NT2/D1 (cell line): ENCODE measurements around the gene FOXP3.

Source experiments
- DNase-seq: peaks from one replicate; pipeline ENCODE4 v3.0.0-alpha.2; 2011; ENCODE audit warnings: low read depth, low spot score
- H3K27me3 ChIP-seq: 2 replicates; pipeline ENCODE4 v1.6.0; 2011; ENCODE audit warnings: mild to moderate bottlenecking; ENCODE audit not compliant: insufficient read length, insufficient read depth
- H3K36me3 ChIP-seq: 2 replicates; pipeline ENCODE4 v1.6.1; 2011; ENCODE audit warnings: mild to moderate bottlenecking, low read length, mixed read lengths; ENCODE audit not compliant: insufficient read depth, insufficient read length
- H3K4me1 ChIP-seq: 2 replicates; pipeline ENCODE4 v1.5.1; 2011; ENCODE audit not compliant: insufficient read depth, insufficient read length
- H3K4me3 ChIP-seq: 2 replicates; pipeline ENCODE4 v1.5.1; 2011; ENCODE audit warnings: low read depth; ENCODE audit not compliant: insufficient read length
- H3K9ac ChIP-seq: 2 replicates; pipeline ENCODE4 v1.6.0; 2011; ENCODE audit warnings: low read depth; ENCODE audit not compliant: insufficient read length
- H3K9me3 ChIP-seq: 2 replicates; pipeline ENCODE4 v1.5.1; 2011; ENCODE audit warnings: mild to moderate bottlenecking, low read length; ENCODE audit not compliant: insufficient read depth
- SUZ12 ChIP-seq: IDR thresholded peaks from 2 replicates; pipeline ENCODE4 v1.6.1; 2011; ENCODE audit not compliant: insufficient read length, insufficient read depth; ENCODE audit errors: extremely low read depth
- YY1 ChIP-seq: IDR thresholded peaks from 2 replicates; pipeline ENCODE4 v1.6.1; 2011; ENCODE audit not compliant: insufficient read length, insufficient read depth
- ZNF274 ChIP-seq: IDR thresholded peaks from 2 replicates; pipeline ENCODE4 v1.6.1; 2011; ENCODE audit warnings: mild to moderate bottlenecking, low read depth, low read length

Gene FOXP3

DNA sequence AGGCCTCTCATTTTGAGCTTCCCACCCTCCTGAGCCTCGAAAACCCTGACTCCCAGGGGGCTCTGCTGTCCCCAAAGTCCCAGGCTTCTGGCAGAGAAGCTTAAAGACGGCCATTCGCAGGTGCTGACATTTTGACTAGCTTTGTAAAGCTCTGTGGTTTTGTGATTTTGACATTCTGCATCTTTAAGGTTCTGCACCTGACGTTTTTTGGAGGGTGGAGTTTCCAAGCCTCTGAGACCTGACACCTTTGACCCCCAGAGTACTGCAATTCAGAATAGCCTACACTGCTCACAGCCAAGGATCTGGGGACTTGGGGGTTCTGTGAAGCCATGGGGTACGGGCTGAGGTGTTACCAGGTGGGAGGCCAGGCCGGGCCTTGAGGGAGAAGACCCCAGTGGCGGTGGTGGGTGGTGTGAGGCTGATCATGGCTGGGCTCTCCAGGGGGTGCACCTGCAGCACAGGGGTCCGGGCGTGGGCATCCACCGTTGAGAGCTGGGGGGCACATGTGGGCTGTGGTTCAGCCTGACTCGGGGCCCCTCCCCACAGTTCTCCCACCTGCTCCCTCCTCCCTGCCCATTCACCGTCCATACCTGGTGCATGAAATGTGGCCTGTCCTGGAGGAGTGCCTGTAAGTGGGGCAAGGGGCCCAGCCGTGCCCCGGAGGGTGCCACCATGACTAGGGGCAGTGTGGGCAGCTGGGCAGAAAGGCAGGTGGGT, 7.3 kb downstream of the FOXP3 start:
- Histone ChIP-seq H3K9ac (no peak overlapping the region), H3K9me3 (no peaks in the 10 kb centered on the region; the same call in 1 of the 2 replicates), H3K4me1 (peaks cover 4% of the 10 kb centered on the region), H3K4me3 (no peak overlapping the region), H3K27me3 (no peaks in the 10 kb centered on the region), H3K36me3 (peaks cover 4% of the 10 kb centered on the region)
- DNase-seq, result no peak
- TF ChIP-seq ZNF274 (no peak), YY1 (no peak), SUZ12 (no peak)

DNA sequence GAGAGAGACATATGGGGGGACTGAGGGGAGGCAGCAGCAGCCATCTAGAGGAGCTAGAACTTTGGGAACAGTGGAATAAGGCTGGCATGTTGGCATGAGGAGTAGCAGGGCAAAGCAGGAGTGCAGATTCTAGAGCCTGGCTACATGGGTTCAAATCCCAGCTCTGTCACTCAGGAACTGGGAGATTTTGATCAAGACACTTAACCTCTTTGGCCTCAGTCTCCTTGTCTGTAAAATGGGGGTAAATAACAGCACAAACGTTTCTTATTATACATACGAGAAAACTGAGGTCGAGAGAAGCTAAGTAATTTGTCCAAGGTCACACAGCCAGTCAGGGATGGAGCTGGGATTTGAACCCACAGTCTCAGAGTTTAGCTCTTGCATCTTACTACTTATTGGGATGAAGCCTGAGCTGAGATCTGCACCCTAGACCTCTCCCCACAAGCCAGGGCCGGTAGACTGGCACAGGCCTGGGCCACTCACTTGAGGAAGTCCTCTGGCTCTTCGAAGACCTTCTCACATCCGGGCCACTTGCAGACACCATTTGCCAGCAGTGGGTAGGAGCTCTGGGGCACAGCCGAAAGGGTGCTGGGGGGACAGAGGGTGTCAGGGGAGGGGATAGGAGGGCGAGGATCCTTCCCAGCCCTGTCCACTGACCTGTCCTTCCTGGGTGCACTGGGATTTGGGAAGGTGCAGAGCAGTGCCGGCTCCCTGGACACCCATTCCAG, 8.1 kb downstream of the FOXP3 start:
- TF ChIP-seq ZNF274, result no peak
- no peak for TF ChIP-seq YY1
- TF ChIP-seq SUZ12, result no peak
- Histone ChIP-seq H3K4me3 (no peak overlapping the region), H3K9ac (no peak overlapping the region)

DNA sequence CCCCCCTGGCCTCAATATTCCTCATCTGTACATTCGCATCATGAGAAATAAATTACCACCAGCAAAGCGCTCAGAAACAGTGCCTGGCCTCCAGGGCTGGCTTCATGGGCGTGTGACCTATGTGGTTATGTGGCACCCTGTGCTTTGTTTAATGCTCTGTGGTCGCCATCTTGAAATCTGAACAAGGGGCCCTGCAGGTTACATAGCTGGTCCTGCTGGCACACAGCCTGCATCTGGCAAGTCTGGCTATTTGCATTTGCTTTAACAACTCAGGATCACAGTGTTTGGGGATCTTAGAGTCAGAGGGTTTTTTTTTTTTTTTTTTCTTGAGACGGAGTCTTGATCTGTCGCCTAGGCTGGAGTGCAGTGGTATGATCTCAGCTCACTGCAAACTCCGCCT, 9.9 kb downstream of the FOXP3 start:
- H3K4me1 ChIP-seq, result peaks cover 7% of the 10 kb centered on the region
- H3K9me3 ChIP-seq, result no peaks in the 10 kb centered on the region
- no peaks in the 10 kb centered on the region for H3K27me3 ChIP-seq
- no peak overlapping the region for H3K9ac ChIP-seq
- no peak overlapping the region for H3K4me3 ChIP-seq
- TF ChIP-seq YY1 (no peak), ZNF274 (no peak), SUZ12 (no peak)
- peaks cover 15% of the 10 kb centered on the region for H3K36me3 ChIP-seq
- DNase-seq, result no peak

More for the DNA sequence above, 8.1 kb downstream of the FOXP3 start:
- H3K36me3 ChIP-seq, result peaks cover 5% of the 10 kb centered on the region
- peaks cover 4% of the 10 kb centered on the region for H3K4me1 ChIP-seq
- no peaks in the 10 kb centered on the region for H3K27me3 ChIP-seq
- no peak for DNase-seq
- H3K9me3 ChIP-seq, result no peaks in the 10 kb centered on the region; the same call in 1 of the 2 replicates

DNA sequence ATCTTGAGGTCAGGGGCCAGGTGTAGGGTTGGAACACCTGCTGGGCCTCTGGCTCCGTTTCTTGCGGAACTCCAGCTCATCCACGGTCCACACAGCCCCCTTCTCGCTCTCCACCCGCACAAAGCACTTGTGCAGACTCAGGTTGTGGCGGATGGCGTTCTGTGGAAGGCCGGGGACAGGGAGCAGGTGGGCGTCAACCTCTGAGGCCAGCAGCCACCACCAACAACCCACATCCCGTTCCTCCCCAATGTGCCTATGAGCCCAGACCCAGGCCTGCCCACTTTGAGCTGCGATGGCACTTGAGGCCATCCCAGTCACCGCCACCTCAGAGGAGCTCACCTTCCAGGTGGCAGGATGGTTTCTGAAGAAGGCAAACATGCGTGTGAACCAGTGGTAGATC, 13.2 kb downstream of the FOXP3 start:
- peaks cover 43% of the 10 kb centered on the region for H3K36me3 ChIP-seq
- peaks cover 3% of the 10 kb centered on the region for H3K4me1 ChIP-seq
- H3K9me3 ChIP-seq, result no peaks in the 10 kb centered on the region
- TF ChIP-seq ZNF274 (no peak), SUZ12 (no peak), YY1 (no peak)
- no peak overlapping the region for H3K4me3 ChIP-seq
- no peak for DNase-seq
- no peak overlapping the region for H3K9ac ChIP-seq
- no peaks in the 10 kb centered on the region for H3K27me3 ChIP-seq

DNA sequence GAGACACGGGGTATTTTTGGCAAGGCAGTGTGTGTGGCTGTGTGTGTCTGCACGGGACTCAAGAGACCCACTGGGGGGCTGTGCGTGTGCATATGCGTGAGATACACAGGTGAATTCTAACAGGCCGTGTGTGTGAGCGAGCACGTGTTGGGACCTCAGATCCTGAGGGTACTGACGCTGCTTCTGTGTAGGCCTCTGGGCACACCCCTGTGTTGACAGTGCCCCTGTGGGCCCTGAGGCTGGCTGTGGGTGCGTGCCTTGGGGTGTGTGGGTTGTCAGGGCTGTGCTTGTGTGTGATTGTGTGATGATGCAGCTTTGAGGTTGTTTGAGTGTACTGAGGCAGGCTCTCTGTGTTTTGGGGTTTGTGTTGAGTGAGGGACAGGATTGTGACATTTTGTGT, 13.9 kb downstream of the FOXP3 start:
- Histone ChIP-seq H3K4me1 (peaks cover 3% of the 10 kb centered on the region), H3K36me3 (peaks cover 46% of the 10 kb centered on the region), H3K9ac (no peak overlapping the region), H3K9me3 (no peaks in the 10 kb centered on the region), H3K4me3 (no peak overlapping the region), H3K27me3 (no peaks in the 10 kb centered on the region)
- TF ChIP-seq YY1, result no peak
- no peak for TF ChIP-seq ZNF274
- no peak for TF ChIP-seq SUZ12
- no peak for DNase-seq

DNA sequence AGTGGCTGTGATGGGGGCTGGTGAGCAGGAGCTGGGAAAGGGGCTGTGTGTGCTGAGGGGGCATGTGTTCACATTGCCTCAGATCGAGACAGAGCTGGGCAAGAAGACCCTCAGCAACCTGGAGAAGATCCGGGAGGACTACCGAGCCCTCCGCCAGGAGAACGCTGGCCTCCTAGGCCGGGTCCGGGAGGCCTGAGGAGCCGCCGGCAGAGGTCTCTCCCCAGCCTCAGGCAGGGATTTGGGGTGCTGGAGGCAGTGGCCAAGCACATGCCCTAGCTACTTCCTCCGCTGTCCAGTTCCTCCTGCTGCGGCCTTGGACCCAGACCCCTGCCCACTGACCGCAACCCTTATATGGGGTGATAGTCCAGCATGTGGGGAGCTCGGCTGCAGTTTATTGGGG, 14.4 kb downstream of the FOXP3 start:
- DNase-seq, result no peak
- Histone ChIP-seq H3K4me3 (no peak overlapping the region), H3K9me3 (no peaks in the 10 kb centered on the region), H3K9ac (no peak overlapping the region), H3K27me3 (no peaks in the 10 kb centered on the region), H3K36me3 (peaks cover 42% of the 10 kb centered on the region), H3K4me1 (peaks cover 3% of the 10 kb centered on the region)
- no peak for TF ChIP-seq SUZ12
- TF ChIP-seq YY1, result no peak
- TF ChIP-seq ZNF274, result no peak

DNA sequence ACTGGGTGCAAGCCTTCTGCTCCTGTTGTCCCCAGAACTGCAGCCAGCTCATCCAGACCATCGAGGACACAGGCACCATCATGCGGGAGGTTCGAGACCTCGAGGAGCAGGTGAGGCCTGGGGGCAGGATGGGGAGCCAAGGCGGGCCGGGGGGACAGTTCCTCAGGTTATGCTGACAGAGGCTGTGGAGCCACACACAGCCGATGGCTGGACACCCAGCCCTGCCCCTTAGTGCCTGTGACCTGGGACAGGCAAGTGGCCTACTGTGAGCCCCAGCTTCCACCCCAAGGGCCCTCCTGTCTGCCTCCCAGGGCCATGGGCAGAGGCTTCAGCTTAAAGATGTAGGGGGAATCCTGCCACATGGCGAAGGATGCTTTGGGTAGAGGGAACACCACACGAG, 14.9 kb downstream of the FOXP3 start:
- TF ChIP-seq SUZ12 (no peak), YY1 (no peak), ZNF274 (no peak)
- no peaks in the 10 kb centered on the region for H3K27me3 ChIP-seq
- no peak for DNase-seq
- peaks cover 45% of the 10 kb centered on the region for H3K36me3 ChIP-seq
- H3K9ac ChIP-seq, result no peak overlapping the region
- H3K9me3 ChIP-seq, result no peaks in the 10 kb centered on the region
- H3K4me1 ChIP-seq, result peaks cover 3% of the 10 kb centered on the region
- H3K4me3 ChIP-seq, result no peak overlapping the region
